ENCODE results near the gene BCAS3.

BCAS3 gene

DNA sequence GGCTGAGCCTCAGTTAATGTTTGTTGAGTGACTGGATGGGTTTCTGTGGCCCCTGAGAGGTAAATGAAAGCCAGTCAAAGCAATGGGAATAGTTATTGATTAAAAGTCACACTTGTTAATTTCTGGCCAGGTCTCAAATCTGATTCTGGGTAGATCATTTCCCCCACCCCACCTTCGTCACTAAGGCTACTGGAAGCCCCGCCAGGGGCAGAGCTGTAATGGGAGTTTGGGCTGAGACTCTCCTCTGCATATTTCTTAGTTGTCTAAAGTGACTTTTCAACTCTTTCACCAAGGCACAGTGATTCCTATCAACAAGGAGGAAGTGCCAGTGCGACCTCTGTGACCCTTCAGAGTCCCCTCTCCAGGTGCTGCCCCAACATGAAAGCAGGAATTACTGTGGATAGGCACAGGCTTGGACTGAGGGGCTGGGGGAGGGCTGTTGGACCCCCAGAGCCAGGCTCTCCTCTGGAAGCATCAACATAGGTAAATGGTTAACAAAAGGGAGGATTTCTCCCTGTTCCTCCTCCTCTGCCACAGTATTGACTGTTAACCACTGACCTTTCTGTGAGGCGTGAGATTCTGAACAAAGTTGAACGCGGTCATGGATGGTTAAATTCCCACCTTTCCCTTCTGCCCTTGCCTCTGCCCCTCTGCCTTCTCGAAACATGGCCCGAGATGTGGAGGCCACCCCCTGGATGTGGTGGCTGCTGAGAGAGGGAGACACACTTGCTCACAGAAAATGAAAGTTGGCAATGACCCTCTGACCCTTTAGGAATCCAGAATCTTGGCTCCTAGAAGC lies 701.2 kb downstream of the BCAS3 start:
- DNase-seq = no peak

DNA sequence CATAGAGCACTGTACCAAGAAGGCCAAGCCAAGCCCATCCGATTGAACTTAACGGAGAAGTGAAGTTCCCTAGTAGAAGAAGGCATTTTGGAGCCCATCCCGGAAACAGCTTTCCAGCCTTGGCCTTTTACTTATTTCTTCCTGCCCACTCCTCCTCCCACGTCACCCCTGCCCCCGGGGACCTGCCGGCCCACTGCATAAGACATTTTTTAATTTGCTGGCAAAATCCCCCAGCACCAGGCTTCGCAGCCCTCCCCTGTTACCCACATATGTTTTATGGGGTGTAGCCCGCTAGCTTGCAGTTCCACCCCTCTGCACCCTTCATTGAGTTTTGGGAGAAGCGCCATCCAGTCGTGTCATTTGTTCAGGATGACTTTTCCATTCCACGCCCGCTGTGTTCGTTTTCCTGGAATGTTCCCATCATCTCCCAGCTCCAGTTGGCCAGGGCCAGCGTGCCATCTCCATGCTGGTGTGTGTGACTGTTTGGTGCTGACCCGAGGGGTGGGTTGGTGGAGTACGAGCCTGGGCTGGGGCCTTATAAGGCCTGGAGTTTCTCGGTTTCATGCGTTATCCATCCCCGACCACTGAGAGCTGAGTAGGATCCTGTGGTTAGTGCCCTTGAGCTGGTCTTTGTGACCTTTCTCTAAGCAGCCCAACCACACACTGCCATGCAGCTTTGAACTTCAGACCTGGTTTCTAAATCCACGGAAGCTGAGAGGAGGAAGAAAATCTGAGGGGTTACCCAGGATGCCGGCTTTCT lies 702.0 kb downstream of the BCAS3 start:
- no peak for DNase-seq

DNA sequence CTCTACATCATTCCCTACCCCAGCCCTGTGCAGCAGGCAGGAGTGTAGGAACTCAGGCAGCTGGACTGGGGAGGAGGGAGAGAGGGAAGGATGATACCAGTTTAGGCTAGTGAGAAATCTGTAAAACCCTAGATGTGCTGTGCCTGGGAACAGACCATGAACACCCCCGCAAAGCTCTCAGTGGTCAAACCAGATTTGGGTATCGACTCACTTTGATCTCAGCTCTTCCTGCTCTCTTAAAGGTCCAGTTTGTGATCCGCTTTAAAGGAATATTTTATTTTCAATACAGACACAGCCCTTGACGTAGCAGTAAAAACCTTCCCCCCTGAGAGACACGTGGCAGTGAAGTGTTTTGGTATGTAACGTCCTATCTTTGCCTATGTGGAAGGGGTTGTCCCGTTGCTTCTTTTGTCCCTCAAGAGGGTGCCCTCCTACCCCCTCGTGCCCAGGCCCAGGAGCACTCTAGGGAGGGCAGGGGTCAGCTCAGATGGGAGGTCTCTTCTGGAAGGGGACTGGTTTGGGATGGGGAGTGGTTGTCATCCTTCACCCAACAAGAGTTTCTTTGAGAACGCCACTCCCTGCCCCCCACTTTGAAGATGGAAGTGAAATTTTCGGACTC lies 702.7 kb downstream of the BCAS3 start:
- DNase-seq = no peak

DNA sequence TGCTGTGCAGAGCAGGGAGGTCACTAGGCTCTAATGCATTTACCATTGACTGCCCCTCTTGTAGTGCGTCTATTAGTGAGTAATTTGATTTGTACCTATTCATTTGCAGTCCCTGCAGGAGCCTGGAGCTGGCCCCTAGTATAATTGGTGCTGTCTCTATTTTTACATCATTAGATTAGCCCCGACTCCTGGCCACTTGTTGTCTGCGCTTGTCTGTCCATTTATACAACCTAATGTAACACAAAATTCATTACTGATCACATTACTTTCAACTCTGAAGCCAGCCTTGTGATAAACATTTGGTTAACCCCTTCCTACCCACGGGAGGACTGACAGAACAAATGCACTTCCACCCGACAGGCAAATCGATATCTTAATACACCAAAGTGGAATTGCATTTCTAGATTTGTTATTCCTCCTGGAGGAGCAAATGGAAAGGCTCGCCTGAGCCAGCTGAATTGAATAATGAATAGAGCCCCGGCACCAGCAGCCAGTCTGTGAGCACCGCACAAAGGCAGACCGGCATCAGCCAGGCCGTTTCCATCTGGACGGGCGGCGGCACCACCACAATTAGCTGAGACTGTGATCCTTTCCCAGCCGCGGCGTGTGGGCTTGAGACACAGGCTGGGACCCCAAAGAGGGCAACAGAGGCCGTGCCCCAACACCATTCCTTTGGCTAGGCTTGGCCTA lies 703.3 kb downstream of the BCAS3 start:
- DNase-seq = no peak

DNA sequence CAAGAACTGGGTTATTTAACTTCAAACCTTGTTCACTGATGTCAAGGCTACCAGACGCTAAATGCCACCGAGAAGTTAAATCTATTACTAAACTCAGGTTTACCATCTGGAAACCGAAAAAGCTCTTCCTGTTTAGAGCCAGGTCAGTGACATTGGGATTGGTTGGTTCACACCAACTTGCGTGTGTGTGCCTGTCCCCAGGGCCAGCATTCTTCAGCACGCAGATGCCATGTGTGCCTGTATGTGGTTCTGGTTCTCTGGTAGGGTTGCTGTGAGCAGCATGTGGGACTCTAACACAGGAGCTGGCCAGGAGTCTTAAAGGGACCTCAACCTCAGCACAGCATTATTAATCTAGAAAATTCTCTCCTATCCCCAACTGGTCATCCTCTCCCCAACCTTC lies 703.9 kb downstream of the BCAS3 start:
- no peak for DNase-seq

DNA sequence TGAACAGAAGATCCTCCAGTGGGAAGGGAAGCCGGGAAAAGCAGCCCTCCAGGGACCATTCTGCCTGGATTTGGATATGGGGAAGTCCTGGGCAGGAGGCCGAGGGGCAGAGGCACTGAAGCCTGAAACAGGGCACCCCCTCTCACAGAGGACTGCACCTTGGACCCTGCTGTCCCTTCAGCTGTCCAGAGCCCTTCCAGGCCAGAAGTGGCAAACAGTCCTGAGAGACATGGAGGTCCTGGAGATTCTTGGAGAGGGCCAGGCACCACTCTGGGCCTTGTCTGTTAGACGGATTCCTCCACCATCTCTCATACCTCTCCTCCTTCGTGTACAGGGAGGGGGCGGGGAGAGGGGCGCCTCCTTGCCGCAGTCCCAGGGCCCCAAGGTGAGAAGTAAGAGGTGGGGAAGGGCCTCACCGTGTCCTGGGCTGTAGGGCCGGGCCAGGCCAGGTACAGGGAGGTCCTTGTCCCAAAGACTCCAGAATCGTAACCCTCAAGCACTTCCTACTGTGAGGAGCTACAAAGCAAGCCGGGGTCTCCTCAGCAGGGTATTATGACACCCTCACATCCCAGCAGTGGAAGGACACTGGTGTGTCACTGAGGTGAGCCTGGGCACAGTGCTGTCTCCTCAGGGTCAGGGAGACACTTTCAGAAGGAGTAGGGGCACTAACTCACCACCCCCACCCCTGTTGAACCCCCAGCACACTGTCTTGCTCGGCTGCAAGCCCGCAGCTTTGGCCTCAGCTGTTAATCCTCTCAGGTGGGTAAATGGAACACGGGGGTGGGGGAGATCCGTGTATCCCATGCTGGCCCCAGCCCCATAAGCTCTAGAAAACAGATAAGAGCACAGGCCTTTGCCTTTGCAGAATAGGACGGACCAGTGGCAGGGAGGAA lies 705.4 kb downstream of the BCAS3 start:
- DNase-seq = no peak

DNA sequence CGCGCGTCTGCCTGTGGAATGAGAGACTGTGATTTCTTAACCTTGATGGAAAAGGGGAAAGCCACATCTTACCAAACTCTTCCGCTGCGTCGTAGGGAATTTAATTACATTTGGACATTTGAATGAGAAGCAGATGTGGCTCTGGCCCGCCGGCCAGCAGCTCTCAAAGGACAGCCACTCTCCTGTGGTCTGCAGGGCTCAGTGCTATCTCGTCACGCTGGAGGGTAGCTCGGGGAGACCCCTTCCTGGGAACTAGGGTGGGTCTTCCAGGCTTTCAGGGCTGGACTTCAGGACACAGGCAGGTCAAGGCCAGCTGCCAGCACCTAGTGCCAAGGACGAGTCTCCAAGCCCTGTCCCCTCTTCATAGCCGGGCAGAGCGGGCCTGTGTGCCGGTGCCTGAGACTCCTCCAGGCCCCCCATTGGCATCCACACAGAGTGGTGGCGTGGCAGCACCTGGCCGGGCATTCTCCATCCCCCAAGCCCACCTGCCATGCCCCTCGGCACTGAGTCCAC lies 706.1 kb downstream of the BCAS3 start:
- DNase-seq = no peak

DNA sequence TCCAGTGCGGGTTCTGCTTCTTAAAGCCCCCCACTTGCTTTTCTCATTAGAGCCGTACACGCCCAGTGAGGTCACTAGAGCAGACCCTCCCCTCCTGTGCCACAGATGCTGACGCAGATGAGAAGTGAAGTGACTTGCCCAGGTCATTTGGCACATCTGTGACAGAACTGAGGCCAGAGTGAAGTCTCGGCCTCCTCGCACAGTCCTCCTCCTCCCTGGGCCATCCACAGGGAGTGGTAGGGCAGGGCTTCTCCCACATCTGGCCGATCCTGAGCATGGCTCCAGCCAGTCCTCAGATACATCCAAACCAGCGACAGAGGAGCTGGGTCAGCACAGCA lies 706.7 kb downstream of the BCAS3 start:
- no peak for DNase-seq

DNA sequence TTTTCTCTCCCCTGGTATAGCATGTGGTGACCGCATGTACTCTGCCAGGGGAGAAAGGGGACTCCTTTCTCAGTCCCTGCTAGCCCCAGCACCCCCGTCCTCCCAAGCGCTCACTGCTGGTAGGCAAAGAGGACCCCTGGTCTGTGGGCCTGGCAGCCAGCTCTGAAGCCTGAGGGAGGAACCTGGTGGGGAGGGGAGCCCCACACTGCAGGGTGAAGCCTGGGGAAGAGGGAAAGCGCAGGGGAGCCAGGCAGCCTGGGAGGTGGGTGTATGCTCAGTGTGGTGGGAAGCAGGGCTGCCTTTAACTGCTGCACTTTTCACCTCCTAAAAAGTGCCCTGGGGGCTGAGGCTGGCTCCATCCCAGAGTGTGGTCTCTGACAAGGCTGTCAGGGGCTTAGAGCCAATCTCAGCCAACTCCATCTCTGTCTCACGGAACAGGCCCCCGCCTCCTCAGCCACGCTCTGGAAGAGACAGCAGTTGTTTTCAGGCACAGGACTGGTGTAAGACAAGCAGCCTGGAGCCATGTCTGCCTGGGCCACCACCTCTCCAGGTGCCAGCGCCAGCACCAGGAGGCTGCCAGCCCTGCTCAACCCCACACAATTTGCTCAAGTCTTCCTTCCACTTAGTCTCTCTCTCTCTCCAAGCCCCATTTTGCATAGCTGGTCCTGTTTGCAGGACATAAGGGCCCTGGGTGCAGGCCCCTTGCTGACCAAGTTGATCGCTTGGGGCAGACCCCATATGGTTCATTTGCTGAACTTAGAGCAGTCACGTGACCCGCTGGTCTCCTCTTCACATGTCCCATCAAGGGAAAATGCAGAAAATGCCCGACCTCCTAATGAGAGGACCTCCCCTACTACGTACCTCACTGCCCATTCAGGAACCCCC lies 707.3 kb downstream of the BCAS3 start:
- no peak for DNase-seq

DNA sequence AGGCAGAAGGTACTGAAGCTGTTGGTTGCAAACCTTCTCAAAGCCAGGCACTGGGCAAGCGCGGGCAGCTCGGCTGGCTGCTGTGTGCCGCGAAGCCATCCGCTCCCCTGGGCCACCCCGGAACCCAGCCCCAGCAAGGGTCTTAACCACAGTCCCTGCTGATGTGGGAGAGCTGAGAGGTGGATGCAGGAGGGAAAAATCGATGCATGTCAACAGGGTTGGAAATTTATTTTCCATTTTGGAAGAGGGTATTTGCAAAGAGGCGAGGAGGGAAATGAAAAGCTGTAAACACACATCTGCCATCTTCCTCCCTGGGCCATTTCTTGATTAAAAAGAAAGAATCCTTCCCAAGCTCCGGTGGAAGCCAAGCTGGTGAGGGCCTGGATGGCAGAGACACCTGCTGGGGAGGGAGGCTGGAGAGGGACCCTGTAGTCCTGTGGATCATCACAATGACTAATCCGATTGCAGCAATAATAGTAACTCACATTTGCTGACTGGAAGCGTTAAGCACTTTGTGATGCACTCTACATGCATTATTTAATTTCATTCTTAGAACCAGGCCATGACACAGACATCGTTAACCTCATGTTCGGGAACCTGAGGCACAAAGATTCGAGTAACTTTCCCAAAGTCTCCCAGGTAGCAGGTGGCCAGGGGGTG lies 708.1 kb downstream of the BCAS3 start:
- no peak for DNase-seq

DNA sequence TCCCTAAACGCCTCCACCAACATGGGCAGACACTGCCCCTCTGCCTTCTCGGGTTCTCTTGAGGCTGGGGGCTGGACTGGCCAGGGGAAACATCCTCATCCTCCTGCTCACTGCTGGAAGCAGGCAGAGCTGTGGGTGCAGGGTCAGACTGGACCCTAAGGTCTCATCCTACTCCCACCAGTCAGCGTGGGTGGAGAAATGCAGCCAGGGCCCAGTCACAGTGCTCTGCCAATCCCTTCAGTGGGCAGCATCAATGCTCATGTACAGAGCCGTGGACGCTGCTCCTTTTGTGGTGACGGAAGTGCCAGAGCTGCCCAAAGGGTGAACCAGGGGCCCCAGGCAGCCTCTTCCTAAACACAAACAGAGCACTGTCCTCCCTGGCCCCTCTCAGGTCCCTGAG lies 708.6 kb downstream of the BCAS3 start:
- DNase-seq = no peak

DNA sequence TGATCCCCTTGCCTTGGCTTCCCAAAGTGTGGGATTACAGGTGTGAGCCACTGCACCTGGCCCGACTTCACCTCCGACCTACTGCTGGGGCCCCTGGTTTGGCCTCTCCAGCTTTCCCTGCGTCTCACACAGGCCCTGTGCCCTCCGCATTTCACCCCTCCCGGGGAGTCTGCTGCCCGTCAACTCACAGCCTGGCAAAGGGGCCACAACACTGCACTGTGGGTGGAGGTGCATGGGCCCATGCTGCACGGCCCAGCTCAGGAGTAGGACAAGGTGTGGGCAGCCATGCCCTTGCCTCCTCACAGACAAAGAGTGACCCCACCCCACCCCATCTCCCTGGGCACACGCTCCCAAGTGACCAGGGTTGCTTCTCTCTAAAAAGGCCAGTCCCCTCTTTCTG lies 709.4 kb downstream of the BCAS3 start:
- DNase-seq = no peak

DNA sequence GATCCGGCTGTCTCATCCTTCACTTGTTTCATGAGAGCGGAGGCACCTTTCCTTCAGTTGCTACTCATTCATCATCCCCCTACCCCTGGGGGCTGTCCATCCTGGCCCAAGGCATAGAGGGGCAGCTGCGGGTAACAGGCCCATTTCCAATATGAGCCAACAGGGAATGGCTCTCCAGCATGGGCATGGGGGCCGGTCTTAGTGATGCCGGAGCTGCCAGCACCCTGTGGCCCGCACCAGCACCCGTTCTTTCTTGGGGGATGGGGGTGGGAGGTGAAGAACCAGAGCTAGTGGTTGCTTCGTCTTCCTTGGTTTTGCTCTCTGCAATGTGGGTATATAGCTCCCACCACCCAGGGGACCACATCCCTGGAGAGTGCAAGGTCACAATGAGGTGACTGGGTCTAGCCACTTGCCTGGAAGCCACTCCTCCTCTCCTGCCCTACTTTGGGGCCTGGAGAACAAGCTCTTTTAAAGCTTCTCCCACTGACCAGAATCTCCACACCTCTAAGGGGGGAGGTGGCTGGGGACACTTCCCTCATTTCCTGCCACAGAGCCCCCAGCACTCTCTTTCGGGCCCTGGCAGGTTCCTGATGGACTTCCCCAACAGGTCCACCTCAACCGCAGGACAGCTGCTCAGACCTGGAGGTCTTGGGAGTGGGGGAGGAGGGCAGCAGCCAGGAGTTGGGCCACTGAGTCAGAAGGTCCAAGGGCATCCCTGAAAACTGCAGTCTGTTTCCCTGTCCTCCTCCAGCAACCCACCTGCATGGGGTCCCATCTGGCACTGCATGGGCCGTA lies 710.1 kb downstream of the BCAS3 start:
- DNase-seq = no peak

DNA sequence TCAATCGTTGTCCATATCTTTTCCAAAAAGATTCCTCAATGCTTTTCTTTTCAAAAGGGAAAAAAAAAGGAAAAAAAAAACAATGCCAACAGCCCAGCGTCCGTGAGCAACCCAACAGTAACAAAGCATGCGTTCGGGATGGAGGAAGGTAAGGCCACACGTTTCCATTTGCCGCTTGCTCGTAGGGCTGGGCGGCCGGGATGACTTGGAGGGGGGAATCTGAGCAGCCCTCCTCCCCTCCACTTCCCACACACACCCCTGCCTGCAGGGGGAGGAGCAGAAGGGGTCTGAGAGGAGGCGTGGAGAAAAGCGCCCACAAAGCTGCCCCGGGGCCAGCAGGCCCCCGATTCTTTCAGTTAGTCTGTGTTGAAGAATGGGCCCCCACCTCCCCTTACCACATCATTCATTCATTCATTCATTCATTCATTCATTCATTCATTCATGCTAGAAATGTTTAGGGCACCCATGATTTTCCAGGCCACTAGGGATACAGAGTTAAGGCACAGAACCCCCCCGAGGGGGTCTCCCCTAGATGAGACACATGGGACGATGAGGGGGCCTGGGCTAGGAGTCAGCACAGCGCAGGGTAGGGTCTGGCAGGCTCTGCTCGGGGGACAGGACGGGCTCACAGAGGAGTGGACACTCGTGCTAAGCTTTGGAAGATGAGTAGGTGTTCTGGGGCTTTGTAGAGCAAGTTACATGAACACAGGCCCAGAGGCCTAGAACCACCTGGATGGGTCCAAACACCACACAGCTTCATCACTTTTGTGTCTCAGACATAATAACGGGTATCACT lies 711.1 kb downstream of the BCAS3 start:
- DNase-seq = no peak

DNA sequence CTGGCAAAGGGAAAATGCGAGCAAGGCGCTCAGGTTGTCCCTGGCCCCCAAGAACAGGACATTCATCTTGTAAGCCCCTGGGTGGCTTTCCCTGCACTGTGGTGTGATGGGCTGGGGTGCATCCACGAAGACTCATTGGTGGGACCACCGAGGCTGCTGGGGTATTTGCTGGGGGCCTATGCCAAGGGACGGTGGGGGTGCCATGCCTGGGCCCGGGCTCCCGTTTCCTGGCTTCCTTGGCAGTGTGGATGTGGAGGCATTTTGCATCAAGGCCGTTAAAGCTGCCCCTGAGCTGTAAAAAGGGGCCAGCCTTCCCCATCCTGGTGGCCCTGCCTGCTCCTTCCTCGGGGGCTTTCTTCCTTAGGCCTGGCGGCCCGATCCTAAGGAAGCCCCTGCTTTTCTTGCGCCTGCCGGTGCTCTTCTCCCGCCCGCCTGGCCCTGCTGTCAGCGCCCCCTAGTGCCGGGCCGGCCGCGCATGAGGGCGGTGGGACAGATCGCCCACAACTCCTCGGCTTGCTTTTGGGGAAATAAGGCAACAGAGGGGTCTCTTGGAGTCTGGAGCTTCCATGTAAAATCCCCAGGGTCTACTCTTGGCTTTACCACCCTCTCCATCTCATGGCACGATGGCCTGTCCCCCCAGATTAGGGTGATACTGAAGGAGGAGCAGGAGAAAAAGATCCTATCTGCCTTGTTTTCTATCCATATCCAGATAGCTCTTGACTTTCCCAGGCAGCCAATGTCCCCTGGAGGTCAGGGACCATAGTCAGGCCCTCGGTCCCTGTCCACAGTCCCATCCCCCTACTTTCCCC lies 712.2 kb downstream of the BCAS3 start:
- no peak for DNase-seq

DNA sequence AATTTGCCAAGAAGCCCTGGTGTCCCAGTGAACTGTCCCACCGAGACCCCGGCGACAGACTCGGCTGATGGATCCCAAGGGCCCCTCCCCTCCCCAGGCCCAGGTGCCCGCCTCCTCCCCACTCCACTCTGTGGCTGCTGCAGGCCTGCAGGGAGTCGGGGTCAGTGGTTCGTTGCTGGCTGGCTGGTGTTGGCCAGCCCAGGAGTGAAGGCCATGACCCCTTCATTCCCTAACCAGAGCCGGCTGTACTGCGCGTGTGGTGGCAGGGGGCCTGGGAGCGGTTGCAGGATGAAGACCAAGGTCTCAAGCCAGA lies 712.8 kb downstream of the BCAS3 start:
- no peak for DNase-seq

DNA sequence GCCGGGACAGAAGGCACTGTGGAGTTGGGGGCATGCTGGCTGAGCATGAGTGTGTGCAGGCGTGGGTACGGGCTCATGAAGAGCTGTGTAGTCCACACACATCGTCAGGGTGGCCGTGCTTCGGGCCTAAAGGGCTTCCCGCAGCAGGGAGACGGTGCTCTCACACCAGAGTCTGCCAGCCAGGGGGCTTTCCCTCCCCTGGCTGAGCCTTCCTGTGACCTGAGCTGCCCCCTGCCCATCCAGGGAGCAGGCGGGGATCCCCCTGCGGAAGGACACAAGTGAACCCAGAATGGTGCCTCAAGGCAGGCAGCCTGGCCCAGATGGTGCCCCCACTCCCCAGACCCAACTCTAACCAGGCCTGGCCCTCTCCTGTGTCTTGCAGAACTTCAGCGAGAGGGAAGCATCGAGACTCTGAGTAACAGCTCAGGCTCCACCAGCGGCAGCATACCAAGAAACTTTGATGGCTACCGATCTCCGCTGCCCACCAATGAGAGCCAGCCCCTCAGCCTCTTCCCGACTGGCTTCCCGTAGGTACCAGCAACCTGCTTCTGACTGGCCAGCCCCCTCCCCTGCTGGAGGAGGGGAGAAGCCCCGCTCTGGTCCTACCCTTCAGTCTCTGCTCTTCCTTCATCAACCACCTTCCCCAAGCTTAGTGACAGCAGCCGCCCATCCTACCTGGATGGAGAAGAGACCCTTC lies 714.1 kb downstream of the BCAS3 start:
- DNase-seq = no peak

DNA sequence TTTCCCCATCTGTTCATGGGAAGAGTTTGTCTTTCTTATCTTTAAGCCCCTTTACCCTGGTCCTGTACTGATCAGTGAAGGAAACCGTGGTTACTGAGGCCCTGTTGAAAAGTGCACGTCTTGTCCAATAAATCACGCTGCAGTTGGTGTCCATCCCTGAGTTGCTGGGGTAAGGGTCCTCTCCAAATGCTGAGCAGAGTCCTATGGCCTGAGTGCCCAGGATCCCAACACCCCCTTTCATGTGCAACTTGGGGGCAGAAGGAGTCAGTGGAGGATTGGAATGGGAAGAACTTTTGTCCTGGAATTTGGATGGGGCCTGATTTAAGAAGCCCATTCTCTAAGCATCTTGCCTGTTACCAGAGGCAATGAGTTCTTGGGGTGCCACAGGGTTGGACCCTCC lies 715.0 kb downstream of the BCAS3 start:
- DNase-seq = no peak
